SK-N-SH treated with all-trans-retinoic acid at 6 μM for 48 hours (cell line): Measurements from ENCODE around the gene EIF4H.
"Not testable (repeated sequence)": the region's sequence is repeated elsewhere in the genome, so short reads cannot be mapped to it uniquely, and the experiment has no call there.

Experiments
- ATAC-seq: fragments of 200-7000 bp; cut with Tn5 transposase; 3 replicates; pipeline ENCODE4 v1.9.1; 2020; ENCODE audit warnings: mild to moderate bottlenecking, moderate library complexity
- ARNTL ChIP-seq: fragments of 450-650 bp; formaldehyde crosslinking; IDR thresholded peaks from 2 replicates; pipeline ENCODE4 v1.5.0; 2020; ENCODE audit warnings: low read depth, mild to moderate bottlenecking, moderate library complexity, borderline replicate concordance
- BACH2 ChIP-seq: fragments of 250-450 bp; sonication (Bioruptor Pico); IDR thresholded peaks from 2 replicates; pipeline ENCODE4 v1.9.0; 2021; ENCODE audit warnings: mild to moderate bottlenecking, borderline replicate concordance
- CSDC2 ChIP-seq: fragments of 250-450 bp; sonication (Bioruptor Pico); IDR thresholded peaks from 2 replicates; pipeline ENCODE4 v1.5.0; 2020; ENCODE audit warnings: mild to moderate bottlenecking, moderate library complexity
- ESRRG ChIP-seq: fragments of 250-450 bp; sonication (Bioruptor Pico); IDR thresholded peaks from 2 replicates; pipeline ENCODE4 v1.6.1; 2021; ENCODE audit warnings: mild to moderate bottlenecking
- GLIS3 ChIP-seq: fragments of 250-450 bp; sonication (Bioruptor Pico); IDR thresholded peaks from 2 replicates; pipeline ENCODE4 v1.5.0; 2020; ENCODE audit warnings: mild to moderate bottlenecking, moderate library complexity
- ISL1 ChIP-seq: fragments of 250-450 bp; sonication (Bioruptor Pico); IDR thresholded peaks from 2 replicates; pipeline ENCODE4 v2.1.2; 2022; ENCODE audit warnings: mild to moderate bottlenecking, moderate library complexity
- OSR1 ChIP-seq: fragments of 250-450 bp; sonication (Bioruptor Pico); IDR thresholded peaks from 2 replicates; pipeline ENCODE4 v1.8.0; 2022; ENCODE audit warnings: moderate library complexity, mild to moderate bottlenecking, inconsistent platforms
- PPARA ChIP-seq: fragments of 250-450 bp; sonication (Bioruptor Pico); IDR thresholded peaks from 2 replicates; pipeline ENCODE4 v1.5.0; 2020; ENCODE audit warnings: mild to moderate bottlenecking, borderline replicate concordance
- RARB ChIP-seq: fragments of 250-450 bp; sonication (Bioruptor Pico); IDR thresholded peaks from 2 replicates; pipeline ENCODE4 v1.8.0; 2021; ENCODE audit warnings: mild to moderate bottlenecking, moderate library complexity
- SNAI2 ChIP-seq: fragments of 250-450 bp; sonication (Bioruptor Pico); IDR thresholded peaks from 2 replicates; pipeline ENCODE4 v1.5.0; 2020; ENCODE audit warnings: mild to moderate bottlenecking, moderate library complexity
- TCF4 ChIP-seq: fragments of 250-450 bp; sonication (Bioruptor Pico); IDR thresholded peaks from 2 replicates; pipeline ENCODE4 v1.8.0; 2021; ENCODE audit warnings: mild to moderate bottlenecking, moderate library complexity, borderline replicate concordance
- ZFP3 ChIP-seq: fragments of 250-450 bp; sonication (Bioruptor Pico); IDR thresholded peaks from 2 replicates; pipeline ENCODE4 v1.5.0; 2020; ENCODE audit warnings: mild to moderate bottlenecking, moderate library complexity
- ZFP30 ChIP-seq: fragments of 450-650 bp; formaldehyde crosslinking; IDR thresholded peaks from 2 replicates; pipeline ENCODE4 v1.5.0; 2022; ENCODE audit warnings: mild to moderate bottlenecking, moderate library complexity
- ZNF70 ChIP-seq: fragments of 450-650 bp; formaldehyde crosslinking; IDR thresholded peaks from 2 replicates; pipeline ENCODE4 v1.5.0; 2020; ENCODE audit warnings: mild to moderate bottlenecking, moderate library complexity
- ZNF8 ChIP-seq: fragments of 450-650 bp; formaldehyde crosslinking; IDR thresholded peaks from 2 replicates; pipeline ENCODE4 v1.5.0; 2020; ENCODE audit warnings: mild to moderate bottlenecking, moderate library complexity
- TF ChIP-seq, protein P1 (sequence below): fragments of 250-450 bp; sonication (Bioruptor Pico); IDR thresholded peaks from 2 replicates; pipeline ENCODE4 v1.8.0; 2020; ENCODE audit warnings: mild to moderate bottlenecking, moderate library complexity, borderline replicate concordance
- TF ChIP-seq, protein P2 (sequence below): fragments of 250-450 bp; sonication (Bioruptor Pico); IDR thresholded peaks from 2 replicates; pipeline ENCODE4 v1.5.1; 2020; ENCODE audit warnings: low read depth, mild to moderate bottlenecking, moderate library complexity
- TF ChIP-seq, protein P3 (sequence below): fragments of 250-450 bp; sonication (Bioruptor Pico); IDR thresholded peaks from 2 replicates; pipeline ENCODE4 v1.8.0; 2021; ENCODE audit warnings: low read depth, mild to moderate bottlenecking, moderate library complexity, borderline replicate concordance
- TF ChIP-seq, protein P4 (sequence below): fragments of 250-450 bp; sonication (Bioruptor Pico); IDR thresholded peaks from 2 replicates; pipeline ENCODE4 v1.5.0; 2020; ENCODE audit warnings: mild to moderate bottlenecking, moderate library complexity
- TF ChIP-seq, protein P5 (sequence below): fragments of 250-450 bp; sonication (Bioruptor Pico); IDR thresholded peaks from 2 replicates; pipeline ENCODE4 v1.5.1; 2021; ENCODE audit warnings: mild to moderate bottlenecking, moderate library complexity

The EIF4H gene

DNA sequence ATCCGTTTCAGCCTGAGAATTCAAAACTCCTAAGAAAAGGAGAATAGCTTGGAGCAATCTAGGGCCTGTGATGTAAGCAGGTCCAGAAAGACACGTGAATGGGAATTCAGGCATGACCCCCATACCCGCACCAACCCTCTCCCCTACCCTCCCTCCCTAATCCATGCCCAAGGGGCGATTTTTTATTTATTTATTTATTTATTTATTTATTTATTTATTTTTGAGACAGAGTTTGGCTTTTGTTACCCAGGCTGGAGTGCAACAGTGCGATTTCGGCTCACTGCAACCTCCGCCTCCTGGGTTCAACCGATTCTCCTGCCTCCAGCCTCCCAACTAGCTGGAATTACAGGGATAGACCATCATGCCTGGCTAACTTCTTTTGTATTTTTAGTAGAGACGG is 16.6 kb upstream of the EIF4H start (continued):
- no peak for TF ChIP-seq ZNF70 (CRISPR knock-in tag)
- no peak for TF ChIP-seq OSR1 (CRISPR knock-in tag)
- TF ChIP-seq BACH2 (CRISPR knock-in tag): no peak
- TF ChIP-seq, protein P1, sequence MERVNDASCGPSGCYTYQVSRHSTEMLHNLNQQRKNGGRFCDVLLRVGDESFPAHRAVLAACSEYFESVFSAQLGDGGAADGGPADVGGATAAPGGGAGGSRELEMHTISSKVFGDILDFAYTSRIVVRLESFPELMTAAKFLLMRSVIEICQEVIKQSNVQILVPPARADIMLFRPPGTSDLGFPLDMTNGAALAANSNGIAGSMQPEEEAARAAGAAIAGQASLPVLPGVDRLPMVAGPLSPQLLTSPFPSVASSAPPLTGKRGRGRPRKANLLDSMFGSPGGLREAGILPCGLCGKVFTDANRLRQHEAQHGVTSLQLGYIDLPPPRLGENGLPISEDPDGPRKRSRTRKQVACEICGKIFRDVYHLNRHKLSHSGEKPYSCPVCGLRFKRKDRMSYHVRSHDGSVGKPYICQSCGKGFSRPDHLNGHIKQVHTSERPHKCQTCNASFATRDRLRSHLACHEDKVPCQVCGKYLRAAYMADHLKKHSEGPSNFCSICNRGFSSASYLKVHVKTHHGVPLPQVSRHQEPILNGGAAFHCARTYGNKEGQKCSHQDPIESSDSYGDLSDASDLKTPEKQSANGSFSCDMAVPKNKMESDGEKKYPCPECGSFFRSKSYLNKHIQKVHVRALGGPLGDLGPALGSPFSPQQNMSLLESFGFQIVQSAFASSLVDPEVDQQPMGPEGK (CRISPR knock-in tag): no peak
- no peak for TF ChIP-seq ZNF8 (CRISPR knock-in tag)
- TF ChIP-seq ISL1 (CRISPR knock-in tag): no peak

DNA sequence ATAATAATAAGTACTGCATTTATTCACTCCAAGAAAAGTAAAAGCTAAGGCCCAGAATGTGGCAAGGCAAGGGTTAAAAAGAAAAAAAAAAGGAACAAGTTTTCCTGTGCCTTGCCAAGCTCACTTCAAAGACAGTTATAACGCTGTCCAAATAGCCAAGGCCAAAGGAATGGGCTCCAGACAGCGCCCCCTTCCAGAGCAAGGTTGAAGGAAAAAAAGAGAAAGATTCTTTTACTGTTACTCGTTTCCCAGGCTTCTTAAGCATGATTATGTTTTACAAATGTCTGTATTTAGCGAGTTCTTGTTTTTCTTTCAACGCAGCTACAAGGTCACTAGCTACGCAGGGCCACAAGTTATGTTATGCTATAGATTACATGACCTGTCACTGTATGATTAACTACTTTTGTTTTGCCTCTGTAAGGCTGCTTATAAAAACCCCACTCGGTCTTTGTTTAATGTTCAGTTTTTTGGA is 9.1 kb upstream of the EIF4H start:
- TF ChIP-seq TCF4 (CRISPR knock-in tag) (no peak), ZFP3 (CRISPR knock-in tag) (no peak), ZNF8 (CRISPR knock-in tag) (no peak), PPARA (CRISPR knock-in tag) (no peak), SNAI2 (no peak)
- TF ChIP-seq, protein P2, sequence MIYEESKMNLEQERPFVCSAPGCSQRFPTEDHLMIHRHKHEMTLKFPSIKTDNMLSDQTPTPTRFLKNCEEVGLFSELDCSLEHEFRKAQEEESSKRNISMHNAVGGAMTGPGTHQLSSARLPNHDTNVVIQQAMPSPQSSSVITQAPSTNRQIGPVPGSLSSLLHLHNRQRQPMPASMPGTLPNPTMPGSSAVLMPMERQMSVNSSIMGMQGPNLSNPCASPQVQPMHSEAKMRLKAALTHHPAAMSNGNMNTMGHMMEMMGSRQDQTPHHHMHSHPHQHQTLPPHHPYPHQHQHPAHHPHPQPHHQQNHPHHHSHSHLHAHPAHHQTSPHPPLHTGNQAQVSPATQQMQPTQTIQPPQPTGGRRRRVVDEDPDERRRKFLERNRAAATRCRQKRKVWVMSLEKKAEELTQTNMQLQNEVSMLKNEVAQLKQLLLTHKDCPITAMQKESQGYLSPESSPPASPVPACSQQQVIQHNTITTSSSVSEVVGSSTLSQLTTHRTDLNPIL (CRISPR knock-in tag): no peak
- TF ChIP-seq, protein P3, sequence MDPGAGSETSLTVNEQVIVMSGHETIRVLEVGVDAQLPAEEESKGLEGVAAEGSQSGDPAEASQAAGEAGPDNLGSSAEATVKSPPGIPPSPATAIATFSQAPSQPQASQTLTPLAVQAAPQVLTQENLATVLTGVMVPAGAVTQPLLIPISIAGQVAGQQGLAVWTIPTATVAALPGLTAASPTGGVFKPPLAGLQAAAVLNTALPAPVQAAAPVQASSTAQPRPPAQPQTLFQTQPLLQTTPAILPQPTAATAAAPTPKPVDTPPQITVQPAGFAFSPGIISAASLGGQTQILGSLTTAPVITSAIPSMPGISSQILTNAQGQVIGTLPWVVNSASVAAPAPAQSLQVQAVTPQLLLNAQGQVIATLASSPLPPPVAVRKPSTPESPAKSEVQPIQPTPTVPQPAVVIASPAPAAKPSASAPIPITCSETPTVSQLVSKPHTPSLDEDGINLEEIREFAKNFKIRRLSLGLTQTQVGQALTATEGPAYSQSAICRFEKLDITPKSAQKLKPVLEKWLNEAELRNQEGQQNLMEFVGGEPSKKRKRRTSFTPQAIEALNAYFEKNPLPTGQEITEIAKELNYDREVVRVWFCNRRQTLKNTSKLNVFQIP (CRISPR knock-in tag): no peak
- ATAC-seq: peak; percentile 90

DNA sequence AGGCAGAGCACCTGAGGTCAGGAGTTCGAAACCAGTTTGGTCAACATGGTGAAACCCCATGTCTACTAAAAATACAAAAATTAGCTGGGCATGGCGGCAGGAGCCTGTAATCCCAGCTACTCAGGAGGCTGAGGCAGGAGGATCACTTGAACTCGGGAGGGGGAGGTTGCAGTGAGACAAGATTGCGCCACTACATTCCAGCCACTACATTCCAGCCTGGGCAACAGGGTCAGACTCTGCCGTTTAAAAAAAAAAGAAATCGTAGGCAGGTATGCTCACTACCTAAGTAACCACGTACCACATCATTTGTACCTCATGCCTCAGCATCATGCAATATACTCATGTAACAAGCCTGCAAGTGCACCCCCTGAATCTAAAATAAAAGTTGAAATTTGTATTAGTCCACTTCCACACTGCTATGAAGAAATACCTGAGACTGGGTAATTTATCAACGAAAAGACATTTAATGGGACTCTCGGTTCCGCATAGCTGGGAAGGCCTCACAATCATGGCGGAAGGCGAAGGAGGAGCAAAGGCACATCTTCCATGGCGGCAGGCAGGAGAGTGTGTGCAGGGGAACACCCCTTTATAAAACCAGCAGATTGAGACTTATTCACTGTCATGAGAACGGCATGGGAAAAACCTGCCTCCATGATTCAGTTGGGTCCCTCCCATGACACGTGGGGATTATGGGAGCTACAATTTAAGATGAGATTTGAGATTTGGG is 8.1 kb upstream of the EIF4H start:
- TF ChIP-seq, protein P3 (CRISPR knock-in tag): no peak
- TF ChIP-seq CSDC2: no peak
- no peak for TF ChIP-seq ZNF8 (CRISPR knock-in tag)
- TF ChIP-seq ZFP3 (CRISPR knock-in tag): no peak
- TF ChIP-seq ZFP30 (CRISPR knock-in tag): no peak
- TF ChIP-seq, protein P4, sequence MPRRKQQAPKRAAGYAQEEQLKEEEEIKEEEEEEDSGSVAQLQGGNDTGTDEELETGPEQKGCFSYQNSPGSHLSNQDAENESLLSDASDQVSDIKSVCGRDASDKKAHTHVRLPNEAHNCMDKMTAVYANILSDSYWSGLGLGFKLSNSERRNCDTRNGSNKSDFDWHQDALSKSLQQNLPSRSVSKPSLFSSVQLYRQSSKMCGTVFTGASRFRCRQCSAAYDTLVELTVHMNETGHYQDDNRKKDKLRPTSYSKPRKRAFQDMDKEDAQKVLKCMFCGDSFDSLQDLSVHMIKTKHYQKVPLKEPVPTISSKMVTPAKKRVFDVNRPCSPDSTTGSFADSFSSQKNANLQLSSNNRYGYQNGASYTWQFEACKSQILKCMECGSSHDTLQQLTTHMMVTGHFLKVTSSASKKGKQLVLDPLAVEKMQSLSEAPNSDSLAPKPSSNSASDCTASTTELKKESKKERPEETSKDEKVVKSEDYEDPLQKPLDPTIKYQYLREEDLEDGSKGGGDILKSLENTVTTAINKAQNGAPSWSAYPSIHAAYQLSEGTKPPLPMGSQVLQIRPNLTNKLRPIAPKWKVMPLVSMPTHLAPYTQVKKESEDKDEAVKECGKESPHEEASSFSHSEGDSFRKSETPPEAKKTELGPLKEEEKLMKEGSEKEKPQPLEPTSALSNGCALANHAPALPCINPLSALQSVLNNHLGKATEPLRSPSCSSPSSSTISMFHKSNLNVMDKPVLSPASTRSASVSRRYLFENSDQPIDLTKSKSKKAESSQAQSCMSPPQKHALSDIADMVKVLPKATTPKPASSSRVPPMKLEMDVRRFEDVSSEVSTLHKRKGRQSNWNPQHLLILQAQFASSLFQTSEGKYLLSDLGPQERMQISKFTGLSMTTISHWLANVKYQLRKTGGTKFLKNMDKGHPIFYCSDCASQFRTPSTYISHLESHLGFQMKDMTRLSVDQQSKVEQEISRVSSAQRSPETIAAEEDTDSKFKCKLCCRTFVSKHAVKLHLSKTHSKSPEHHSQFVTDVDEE (CRISPR knock-in tag): no peak
- no peak for TF ChIP-seq RARB
- no peak for TF ChIP-seq GLIS3 (CRISPR knock-in tag)
- TF ChIP-seq OSR1 (CRISPR knock-in tag): no peak
- no peak for TF ChIP-seq TCF4 (CRISPR knock-in tag)
- TF ChIP-seq ISL1 (CRISPR knock-in tag): no peak
- TF ChIP-seq SNAI2: no peak
- TF ChIP-seq ESRRG (CRISPR knock-in tag): no peak
- TF ChIP-seq, protein P2 (CRISPR knock-in tag): no peak
- TF ChIP-seq PPARA (CRISPR knock-in tag): no peak
- no peak for TF ChIP-seq ARNTL (CRISPR knock-in tag)
- no peak for TF ChIP-seq BACH2 (CRISPR knock-in tag)
- TF ChIP-seq, protein P5, sequence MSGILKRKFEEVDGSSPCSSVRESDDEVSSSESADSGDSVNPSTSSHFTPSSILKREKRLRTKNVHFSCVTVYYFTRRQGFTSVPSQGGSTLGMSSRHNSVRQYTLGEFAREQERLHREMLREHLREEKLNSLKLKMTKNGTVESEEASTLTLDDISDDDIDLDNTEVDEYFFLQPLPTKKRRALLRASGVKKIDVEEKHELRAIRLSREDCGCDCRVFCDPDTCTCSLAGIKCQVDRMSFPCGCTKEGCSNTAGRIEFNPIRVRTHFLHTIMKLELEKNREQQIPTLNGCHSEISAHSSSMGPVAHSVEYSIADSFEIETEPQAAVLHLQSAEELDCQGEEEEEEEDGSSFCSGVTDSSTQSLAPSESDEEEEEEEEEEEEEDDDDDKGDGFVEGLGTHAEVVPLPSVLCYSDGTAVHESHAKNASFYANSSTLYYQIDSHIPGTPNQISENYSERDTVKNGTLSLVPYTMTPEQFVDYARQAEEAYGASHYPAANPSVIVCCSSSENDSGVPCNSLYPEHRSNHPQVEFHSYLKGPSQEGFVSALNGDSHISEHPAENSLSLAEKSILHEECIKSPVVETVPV: no peak
- ATAC-seq: no peak

DNA sequence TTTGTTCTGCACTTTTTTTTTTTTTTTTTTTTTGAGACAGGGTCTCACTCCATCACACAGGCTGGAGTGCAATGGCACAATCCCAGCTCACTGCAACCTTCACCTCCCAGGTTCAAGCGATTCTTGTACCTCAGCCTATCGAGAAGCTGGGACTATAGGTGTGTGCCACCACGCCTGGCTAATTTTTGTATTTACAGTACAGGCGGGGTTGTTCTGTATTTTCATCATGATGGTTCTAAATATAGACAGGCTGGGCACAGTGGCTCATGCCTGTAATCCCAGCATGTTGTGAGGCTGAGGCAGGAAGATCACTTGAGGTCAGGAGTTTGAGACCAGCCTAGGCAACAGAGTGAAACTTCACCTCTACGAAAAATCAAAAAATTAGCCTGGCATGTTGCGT is 6.8 kb upstream of the EIF4H start:
- ATAC-seq: not testable (repeated sequence)
